ENCODE data around the gene VWA5B1.

The VWA5B1 gene

DNA sequence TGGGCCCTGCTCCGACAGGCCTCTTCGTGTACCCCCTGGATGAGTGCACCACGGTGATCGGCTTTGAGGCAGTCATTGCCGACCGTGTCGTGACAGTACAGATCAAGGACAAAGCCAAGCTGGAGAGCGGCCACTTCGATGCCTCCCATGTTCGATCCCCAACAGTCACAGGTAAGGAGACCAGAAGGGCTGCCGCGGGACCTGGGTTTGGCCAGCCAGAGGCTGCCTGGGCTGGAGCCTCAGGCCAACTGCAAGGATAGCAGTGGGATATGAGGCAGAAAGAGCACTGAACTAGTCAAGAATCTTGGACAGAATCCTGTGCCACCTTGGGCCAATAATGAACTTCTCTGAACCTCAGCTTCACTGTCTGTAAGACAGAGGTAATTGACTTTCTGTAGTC is 22.1 kb downstream of the VWA5B1 start:
- no peak for DNase-seq (ENCODE audit: low read depth)
- no peak overlapping the region for H3K4me3 ChIP-seq (ENCODE audit: low read length)
- TF ChIP-seq, protein P1, sequence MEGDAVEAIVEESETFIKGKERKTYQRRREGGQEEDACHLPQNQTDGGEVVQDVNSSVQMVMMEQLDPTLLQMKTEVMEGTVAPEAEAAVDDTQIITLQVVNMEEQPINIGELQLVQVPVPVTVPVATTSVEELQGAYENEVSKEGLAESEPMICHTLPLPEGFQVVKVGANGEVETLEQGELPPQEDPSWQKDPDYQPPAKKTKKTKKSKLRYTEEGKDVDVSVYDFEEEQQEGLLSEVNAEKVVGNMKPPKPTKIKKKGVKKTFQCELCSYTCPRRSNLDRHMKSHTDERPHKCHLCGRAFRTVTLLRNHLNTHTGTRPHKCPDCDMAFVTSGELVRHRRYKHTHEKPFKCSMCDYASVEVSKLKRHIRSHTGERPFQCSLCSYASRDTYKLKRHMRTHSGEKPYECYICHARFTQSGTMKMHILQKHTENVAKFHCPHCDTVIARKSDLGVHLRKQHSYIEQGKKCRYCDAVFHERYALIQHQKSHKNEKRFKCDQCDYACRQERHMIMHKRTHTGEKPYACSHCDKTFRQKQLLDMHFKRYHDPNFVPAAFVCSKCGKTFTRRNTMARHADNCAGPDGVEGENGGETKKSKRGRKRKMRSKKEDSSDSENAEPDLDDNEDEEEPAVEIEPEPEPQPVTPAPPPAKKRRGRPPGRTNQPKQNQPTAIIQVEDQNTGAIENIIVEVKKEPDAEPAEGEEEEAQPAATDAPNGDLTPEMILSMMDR (conservative IDR thresholded peaks at IDR 0.05; ENCODE audit: low read length): no peak

DNA sequence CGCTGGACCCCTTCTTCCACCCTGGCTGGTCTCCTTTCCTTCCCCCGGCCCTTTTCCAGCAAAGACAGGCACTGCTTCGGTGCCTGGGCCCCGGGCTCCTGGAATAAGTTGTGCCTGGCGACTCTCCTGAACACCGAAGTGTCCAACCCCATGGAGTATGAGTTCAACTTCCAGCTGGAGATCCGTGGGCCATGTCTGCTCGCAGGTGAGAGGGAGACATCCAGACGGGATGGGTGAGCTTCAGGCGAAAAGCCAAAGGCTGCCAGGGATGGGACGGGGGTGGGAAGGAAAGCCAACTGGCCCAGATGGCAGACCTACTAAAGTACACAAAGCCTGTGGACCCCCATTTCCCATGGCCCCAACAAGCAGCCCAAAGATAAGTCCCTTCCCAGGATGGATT is 26.8 kb downstream of the VWA5B1 start:
- TF ChIP-seq, protein P1 (conservative IDR thresholded peaks at IDR 0.05; ENCODE audit: low read length): no peak
- DNase-seq (ENCODE audit: low read depth): no peak
- H3K4me3 ChIP-seq (ENCODE audit: low read length): no peak overlapping the region

DNA sequence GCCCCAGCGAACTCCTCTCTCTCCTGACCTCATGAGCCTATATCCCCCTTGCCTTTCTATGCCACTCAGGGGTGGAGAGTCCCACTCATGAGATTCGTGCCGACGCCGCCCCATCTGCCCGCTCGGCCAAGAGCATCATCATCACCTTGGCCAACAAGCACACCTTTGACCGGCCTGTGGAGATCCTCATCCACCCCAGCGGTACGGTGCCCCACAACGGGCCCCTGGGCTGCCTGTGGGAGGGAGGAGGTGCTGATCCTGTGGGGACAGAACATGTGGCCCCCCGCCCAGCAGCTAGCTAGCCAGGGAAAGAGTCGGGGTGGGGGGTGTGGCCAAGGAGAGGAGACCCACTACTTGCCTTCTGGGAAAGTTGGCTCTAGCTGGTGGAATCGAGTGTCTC is 27.8 kb downstream of the VWA5B1 start:
- H3K4me3 ChIP-seq (ENCODE audit: low read length): no peak overlapping the region
- DNase-seq (ENCODE audit: low read depth): no peak
- TF ChIP-seq, protein P1 (conservative IDR thresholded peaks at IDR 0.05; ENCODE audit: low read length): no peak

DNA sequence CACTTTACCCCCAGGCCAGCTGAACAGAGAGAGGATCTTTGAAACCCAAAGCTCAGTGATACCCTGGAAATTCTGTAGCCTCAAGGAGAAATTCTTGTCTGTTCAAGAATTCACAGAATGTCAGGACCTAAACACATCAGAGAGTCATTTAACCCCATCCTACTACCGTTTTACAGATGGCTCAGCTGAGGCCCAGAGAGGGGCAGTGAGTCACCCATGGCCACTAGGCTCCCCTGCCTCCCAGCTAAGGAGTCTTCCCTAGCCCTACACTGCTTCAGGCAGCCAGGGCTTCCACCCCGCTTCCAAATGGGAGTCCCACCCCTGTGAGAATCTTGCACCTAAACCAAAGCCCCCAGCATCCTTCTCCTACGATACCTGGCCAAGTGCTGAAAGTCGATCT is 28.3 kb downstream of the VWA5B1 start:
- TF ChIP-seq, protein P1 (conservative IDR thresholded peaks at IDR 0.05; ENCODE audit: low read length): no peak
- no peak for DNase-seq (ENCODE audit: low read depth)
- H3K4me3 ChIP-seq (ENCODE audit: low read length): no peak overlapping the region

DNA sequence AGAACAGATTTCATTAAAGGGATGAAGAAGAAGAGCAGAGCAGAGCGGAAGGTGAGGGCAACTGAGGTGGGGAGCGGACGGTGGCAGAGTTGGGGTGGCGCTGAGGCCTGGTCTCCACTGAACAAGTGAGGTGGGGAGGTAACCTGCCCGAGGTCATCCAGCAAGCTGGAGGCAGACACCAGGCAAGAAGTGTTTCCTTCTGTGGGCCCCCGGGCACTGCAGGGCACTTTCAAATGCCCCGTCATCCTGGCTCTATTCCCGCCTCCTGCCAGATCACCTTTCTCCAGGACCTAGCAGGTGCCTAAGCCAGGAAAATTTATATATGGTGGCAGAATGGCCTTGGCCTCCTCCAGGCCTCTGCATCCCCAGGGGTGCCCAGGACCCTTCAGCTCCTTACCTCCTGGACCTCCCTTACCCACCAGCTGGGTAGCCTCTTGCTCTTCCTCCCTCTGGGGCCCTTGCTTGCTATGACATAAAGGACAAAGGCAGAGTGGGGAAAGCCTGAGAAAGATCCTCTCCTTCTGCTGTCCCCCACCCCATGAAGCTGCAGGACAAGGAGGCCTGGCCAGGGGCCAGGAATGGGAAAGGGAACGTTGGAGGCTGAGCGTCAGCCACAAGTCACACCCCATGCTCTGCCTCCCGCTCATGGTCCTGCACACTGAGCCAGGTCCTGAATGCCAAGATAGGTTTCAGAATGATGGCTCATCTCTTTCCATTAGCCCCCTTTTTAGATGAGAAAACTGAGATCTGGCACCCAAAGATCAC is 29.0 kb downstream of the VWA5B1 start:
- DNase-seq (ENCODE audit: low read depth): no peak
- TF ChIP-seq, protein P1 (conservative IDR thresholded peaks at IDR 0.05; ENCODE audit: low read length): no peak

DNA sequence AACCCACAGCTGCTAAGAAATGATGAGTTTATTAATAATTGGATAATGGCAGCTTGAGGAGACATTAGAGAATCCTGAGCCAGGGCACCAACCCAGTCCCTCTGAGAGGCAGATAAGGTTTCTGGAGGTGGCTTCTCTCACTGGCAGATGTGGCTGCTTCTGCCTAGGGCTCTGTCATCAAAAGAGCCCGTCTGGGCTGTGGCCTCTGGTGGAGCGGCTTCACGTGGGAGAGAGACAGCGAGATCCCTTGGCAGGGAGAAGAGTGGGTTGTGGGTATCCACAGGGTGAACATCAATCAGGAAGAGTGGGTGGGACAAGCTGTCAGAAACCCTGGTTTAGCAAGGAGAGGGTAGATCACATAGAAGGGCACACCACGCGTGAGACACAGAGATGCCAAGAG is 30.0 kb downstream of the VWA5B1 start:
- DNase-seq (ENCODE audit: low read depth): no peak
- TF ChIP-seq, protein P1 (conservative IDR thresholded peaks at IDR 0.05; ENCODE audit: low read length): no peak
- no peak overlapping the region for H3K4me3 ChIP-seq (ENCODE audit: low read length)

More for the DNA sequence above, 29.0 kb downstream of the VWA5B1 start:
- H3K4me3 ChIP-seq (ENCODE audit: low read length): no peak overlapping the region

DNA sequence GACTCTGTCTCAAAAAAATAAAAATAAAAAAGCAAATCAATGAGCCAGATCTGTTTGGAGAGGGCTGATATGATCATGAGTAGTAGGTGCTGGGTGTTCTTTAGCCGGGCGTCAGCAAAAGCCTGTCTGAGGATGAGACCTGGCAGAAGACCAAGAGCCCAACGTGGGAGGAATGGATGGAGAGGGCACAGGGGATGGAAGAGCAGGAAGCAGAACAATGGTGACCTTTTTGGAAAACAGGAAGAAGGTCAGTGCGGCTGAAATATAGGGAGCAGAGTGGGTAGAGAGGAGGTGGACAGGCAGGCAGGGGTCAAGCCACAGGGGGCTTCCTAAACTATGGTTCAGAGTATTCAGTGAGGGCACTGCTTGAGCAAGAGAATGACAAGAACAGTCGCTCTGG is 30.9 kb downstream of the VWA5B1 start:
- no peak for DNase-seq (ENCODE audit: low read depth)
- no peak overlapping the region for H3K4me3 ChIP-seq (ENCODE audit: low read length)
- TF ChIP-seq, protein P1 (conservative IDR thresholded peaks at IDR 0.05; ENCODE audit: low read length): no peak
